DLD1 (cell line): Measurements from ENCODE around the gene MNX1.

Experiments used
- in situ Hi-C: cut with HindIII; loops from 2 replicates; pipeline ENCODE4 v1.10.0; 2017; ENCODE audit warnings: low sequenced_read_pairs

Gene MNX1

DNA sequence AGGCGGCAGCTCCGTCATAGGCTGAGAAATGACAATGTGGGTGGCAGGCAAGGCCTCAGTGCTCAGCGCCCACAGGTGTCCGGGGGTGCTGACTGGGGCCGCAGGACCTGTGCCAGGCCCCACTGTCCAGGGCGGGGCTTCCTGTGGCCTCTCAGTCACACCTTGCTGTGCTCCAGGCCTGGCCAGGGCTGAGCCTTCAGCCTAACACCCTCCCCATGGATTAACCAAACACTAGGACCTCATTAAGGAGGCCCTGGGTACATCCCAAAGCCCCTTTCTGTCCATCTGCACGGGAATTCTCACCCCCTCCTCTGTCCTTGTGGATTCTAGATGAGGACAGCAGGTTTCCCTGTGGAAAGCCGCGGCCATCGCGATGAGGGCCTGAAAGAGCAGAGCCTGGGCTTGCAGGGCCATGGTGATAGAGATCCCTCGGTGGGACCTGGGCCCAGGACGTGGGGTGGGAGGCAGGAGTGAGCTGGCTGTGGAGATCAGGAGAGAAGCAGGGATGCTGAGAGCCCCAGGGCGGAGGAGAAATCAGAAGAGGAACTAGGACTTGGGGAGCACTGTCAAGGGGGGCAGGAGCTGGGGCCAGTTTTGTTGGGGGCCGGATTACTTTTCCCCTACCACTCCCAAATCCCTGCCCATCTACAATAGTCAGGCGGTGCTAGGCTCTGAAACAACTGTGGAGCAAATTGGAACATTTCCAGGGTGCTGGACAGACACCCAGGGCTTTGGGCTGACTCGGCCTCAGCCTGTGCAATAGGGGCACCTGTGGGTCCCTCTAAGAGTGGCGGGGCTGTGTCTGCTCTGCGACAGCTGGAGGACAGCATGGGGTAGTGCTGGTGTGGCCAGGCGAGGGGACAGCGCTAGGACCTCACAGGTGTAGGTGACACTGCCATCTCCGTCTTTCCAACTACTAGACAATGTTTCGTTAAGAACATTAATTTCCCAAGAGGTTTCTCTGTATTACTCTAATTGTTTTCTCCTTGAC is 23.3 kb upstream of the MNX1 start:
- in situ Hi-C loops, result no loop called here

DNA sequence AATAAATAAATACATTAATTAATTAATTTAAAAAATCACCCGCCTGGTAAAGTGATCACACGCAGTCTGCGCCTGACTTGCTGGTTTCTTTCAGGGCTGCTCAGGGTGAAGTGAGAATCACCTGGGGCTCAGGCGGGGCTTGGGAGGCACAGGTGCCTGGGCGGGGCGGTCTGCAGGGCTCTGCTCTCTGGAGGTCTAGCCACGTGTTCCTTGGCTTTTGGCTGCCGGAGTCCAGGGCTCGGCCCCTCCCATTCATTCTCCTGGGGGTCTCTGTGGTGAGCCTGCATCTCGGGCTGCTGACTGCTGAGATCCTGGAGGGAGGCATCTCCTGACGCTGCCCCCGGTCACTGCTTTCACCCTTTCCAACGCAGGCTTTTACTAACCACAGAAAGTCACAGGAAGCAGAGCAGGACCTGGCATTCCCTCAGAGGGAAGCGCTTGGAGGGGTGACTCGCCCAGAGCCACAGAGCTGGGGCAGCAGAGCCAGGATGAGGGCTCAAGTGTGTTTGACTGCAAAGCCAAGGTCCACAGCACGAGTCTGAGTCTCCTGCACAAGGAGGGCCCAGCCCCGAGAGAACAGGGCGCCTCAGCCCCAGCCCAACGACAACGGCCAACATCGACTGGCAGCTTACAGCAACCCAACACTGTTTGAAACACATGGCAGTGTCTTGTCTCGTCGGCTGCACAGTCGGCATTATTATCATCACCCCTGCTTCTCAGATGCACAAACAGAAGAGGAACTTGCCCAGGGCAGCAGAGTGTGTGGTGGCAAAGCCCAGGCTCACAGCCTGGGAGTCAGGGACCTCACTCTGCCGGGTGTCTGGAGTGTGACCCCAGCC is 22.4 kb upstream of the MNX1 start:
- in situ Hi-C loops, result no loop called here

DNA sequence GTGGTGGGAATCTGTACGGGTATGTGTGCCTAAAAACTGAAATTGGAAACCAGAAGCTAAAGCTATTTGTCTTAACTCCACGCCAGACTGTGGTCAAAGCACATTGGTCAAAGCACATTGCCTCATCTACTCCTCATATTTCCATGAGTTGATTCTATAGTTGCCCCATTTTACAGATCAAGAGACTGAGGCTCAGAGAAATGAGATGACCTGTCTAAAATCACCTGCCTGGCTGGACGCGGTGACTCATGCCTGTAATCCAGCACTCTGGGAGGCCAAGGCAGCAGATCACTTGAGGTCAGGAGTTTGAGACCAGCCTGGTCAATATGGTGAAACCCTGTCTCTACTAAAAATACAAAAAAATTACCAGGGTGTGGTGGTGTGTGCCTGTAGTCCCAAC is 21.7 kb upstream of the MNX1 start:
- in situ Hi-C loops, result no loop called here

DNA sequence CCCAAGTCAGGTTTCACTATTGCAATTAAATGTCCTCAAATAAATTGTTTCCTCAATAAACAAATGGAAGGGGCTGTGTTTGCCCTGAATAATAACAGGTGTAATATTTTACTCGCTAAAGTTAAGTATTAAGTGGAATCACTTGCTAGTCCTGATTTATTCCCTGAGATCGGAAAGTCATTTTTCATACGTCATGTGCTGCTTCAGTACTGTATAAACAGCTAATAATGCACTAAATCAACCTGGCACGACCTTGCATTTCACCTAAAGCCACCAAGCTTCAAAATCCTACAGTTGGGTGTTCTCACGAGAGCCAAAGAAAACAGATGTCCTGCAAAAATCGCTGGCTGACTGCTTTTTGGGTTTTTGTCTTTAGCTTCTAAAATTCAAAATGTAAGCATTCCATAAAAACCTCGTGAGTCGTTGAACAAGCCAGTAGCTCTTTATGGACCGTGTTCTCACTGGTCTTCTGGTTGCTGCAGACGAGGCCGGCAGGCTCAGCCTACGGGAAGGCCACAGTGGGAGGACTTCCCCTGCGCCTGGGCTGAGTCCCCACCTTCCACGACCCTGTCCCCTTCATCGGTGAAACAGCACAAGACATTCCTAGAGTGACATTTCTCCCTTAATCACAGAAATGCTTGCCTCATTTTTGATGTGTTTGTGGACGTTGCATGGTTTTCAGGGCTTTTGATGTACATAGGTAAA is 17.9 kb upstream of the MNX1 start:
- in situ Hi-C loops, result no loop called here

DNA sequence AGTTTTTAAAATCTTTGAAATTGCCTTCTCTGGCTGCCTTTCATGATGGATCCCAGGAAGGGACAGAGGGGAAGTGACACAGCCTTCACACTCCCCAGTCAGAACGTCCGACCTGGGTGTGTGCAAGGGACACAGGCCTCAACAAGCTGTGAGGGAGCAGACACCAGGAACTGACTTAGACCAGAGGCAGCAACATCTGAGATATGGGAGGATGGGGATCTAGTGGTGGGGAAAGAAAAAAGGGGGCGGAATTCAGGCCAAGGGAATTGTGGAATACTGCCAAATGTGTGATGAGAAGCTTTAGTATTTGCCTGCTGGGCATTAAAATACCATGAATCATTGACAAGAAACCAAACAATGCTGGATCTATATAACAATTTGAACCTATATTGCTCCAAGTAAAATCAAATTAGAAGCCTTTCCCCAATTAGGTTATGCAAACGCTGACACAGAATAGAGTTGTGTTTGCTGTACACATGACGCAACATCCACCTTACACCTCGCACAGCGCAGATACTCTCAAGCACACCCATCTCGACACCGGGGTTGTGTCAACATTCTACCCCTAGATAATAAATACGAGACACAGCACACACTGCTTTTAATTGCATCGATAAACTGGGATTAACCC is 17.2 kb upstream of the MNX1 start:
- in situ Hi-C loops, result no loop called here

DNA sequence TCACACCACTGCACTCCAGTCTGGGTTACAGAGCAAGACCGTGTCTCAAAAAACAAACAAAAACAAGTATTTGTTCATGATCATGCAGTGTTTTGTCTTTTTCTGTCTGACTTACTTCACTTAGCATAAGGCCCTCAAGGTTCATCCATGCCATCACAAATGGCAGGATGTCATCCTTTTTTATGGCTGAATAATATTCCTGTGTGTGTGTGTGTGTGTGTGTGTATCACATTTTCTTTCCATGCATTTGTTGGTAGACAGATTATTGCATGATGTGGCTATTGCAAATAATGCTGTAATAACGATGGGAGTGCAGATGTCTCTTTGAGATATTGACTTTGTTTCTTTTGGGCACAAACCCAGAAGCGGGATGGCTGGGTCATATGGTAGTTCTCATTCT is 14.3 kb upstream of the MNX1 start:
- in situ Hi-C loops, result no loop called here

DNA sequence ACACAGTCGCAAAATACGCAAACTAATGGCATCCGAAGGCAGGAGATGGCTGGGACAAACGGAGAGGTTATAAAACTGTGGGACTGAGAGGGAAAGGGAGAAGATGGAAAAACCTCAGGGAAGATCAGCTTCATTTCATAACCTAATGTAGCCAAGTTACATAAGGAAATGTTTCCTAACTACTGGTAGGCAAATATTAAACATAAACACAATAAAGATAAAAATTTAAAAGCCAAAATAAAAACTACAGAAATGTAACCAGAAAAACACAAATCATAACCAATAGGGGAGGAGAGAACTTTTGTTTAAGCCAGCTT is 13.1 kb upstream of the MNX1 start:
- in situ Hi-C loops, result no loop called here

DNA sequence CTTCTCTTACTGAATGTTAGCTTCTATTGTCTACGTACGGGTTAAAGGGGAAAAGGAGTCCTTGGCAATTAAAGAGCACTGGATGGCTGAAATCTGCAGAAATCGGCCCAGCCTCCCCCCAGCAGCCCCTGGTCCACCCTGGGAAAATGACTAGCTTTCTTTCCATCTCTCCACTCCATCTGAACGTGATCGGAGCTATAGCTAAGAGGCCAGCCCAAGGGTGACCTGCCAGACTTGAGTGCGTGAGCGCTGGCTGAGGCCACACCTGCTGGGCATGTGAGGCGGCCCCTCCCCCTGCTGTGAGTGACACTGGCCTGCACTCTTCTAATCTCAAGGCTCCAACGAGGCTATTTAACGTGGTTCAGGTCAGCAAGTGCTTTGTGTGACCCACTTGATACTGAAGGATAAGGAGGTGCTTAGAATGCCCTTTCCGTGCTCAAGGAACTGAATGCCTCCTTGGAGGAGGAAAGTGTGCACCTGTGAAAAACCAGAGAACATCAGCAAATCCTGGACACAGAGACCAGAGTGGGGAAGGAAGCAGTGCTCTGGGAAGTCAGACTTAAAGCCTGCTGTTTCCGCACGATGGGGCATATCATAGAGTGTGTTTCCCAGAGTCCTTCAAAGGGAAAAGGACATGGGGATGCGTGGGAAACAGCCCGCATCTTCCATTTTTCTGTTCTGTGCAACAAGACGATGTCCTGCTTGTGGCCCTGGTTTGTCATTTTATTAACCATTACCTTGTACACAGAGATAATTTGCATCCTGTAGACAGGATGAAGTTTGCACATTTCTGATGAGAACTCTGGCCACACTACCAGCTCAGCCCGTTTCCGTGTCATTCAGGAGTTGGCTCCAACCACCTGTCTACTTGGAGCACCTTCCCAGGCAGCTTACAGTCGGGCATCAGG is 12.5 kb upstream of the MNX1 start:
- in situ Hi-C loops, result no loop called here

DNA sequence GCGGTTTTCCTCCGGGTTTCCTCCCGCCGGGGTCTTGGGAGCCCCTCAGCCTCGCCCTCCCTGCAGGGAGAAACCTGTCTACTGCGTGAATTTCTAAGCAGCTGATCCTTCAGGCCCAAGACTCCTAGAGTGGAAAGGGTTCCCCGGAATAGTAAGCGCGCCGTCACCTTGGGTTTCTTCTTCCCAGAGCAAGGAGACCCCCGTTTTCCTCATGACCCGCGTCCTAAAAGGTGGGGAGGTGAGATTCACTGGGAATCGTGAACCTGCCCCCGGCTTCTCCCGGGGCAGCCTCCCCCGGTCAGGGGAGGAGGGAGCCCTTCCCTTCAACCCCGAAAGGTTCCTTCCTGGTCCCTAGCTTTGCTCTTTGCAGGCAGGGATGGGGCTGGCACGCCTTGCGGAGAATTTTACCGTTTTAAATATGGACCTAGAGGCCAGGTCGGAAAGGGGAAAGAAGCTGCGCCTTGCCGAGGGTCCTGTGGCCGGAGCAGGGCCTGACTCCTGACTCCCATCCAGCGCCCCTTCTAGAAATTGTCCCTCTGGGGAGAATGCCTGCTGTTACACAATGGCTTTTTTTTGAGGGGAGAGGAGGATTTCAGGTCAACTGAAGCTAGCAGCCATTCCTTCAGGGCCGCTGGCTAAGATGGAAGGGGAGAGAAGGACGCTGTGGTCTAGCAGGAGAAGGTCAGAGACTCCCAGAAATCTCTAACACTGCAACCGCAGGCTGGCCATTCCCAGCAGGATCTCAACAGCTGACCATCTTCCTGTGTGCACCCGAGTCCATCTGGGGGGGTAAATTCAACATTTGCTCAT is 11.6 kb upstream of the MNX1 start:
- in situ Hi-C loops, result no loop called here

DNA sequence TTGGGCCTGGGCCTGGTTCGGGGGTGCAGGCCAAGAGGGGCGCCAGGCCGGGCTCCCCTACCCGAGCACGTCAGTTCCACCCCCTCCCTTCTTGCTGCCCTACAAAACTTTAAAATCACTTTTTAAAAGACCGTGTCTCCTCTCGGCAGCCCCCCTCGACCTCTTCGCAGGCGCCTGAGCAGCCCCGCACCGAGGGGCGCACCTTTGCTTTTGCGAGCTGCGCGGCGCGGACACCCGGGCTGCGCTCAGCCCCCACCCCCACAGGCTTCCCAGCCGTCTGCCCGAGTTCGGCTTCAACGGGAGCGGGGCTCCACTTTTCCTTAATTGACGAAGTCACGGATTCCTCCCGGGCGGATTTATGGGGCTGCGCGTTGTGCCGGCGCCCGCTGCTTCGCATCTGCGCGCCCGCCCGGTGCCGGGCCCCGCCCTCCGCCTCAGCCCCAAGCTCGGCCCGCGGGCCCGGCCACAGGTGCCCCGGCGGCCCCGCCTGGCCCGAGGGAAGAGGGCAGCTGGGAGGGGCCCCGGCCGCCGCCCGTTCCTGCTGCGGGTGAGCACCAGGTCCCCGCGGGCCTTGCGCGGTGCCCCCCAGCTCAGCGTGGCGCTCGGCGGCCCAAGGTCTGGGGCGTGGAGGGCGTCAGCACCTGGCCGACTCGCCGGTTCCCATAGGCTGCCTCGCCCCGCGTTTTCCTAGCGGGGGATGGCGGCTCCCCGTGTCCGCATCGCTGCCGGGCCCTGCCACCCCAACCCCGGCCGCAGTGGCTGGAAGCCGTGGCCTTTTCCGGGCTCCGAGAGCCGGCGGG is 10.8 kb upstream of the MNX1 start:
- in situ Hi-C loops, result no loop called here

DNA sequence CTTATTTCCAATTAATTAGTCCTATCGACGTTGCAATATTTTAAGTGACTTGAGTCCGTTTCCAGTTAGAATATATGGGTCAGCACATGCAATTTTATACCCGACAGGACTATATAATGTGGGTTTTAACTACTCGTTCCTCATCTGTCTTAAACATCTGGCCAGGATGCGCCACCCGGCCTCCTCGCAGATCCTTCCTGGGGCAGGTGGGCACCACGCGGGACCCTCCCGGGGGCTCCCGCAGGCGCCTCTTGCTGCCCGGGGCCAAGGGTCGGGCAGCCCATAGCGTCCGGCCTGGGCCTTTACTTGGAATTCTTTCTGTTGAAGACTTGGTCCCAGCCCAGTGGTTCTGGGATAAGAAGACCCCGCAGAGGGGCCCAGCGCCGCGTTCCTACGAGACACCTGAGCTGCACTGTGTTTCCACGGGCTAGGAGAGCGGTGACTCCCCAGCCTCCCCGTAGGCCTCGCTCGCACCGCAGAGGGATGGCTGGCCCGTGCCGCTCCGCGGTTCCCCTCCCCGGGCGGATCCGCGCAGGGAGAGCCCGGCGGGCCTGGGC is 10.1 kb upstream of the MNX1 start:
- in situ Hi-C loops, result no loop called here

DNA sequence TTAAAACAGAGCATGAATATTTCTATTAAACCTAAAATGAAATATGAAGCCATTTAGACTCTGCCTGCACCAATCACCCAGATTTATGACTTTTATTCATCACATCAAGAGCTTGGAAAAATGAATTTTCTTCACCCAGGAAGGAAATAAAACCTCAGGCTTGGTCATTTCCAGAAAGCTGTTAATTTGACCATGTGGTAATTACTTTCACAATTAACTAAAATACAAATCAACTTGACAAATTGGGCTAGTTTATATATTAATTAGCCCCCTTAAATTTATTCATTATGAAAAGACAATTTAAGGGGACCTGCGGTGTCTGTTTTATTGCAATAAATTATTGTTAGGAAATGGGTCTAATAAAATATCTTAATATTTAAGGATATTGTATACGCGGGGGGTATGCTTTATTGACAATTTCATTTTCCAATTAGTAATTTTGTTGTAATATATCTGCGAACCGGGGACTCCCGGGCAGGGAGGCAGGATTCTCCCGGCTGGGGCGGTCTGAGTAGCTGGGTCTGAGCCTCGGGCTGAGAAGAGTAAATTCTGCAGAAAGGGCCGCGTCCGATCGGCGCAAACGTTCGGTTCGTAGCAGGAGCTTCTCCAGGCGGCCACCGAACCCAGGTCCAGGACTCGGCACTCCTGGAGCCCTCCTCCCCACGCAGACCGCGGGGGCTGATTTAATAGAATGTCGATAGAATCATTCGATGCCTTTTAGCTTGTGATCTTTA is 9.4 kb upstream of the MNX1 start:
- in situ Hi-C loops, result no loop called here

DNA sequence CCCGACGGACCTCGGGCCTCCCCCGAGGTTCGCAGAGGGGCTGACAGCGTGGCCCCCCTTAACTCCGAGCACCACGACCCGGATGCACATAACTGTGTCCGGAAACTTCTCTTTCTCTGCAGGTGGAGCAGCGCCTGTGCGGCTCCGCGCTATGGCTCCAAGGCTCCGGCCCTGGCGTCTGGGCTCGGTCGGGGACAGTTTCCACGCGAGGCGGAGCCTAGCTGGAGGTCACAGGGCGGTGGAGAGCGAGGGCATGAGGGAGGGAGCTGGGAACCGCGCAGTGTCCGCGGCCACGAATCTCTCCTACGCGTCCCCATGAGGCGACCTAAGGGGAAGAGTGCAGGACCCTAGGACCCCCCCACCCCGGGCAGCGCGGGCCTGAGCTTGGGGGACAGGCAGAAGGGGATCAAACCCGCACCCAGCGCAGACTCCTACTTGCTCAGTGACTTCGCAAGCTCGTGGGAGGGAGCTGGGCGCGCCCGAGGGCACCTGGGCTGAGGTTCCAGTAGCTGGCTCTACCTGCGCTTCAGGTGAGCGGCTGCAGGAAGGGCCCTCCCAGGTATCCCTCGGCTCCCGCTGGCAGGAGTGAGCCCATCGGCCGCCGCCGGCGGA is 8.6 kb upstream of the MNX1 start:
- in situ Hi-C loops, result no loop called here

DNA sequence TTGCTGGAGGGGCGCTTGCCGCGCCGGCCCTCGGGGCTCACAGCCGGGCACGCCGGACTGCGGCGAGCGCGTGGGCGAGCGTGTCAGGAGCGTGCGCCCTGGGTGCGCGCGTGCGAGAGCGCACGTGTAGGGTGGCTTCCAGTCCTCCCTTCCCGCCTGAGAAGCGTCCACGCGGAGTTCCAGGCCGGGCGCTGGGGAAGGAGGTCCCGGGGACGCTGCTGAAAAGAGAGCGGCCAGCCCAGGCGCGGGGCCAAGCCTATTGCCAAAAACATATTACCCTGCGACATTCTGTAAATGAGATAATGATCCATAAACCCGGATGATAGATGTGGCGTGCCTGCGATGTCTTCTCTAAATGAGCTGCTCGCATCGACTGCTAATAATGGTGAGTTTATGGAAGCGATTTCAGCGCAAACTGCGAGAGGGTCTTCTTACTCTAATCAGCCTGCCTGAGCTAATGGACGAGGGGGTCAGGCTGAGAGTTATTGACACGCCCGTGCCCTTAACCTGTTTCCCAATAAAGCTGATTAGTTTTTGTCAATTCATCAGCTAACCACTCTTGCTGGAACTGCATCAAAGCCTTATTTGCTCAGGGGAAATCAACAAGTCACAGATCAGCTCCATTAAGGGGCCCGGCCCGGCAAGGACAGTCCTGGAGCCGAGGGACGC is 8.0 kb upstream of the MNX1 start:
- in situ Hi-C loops, result no loop called here

DNA sequence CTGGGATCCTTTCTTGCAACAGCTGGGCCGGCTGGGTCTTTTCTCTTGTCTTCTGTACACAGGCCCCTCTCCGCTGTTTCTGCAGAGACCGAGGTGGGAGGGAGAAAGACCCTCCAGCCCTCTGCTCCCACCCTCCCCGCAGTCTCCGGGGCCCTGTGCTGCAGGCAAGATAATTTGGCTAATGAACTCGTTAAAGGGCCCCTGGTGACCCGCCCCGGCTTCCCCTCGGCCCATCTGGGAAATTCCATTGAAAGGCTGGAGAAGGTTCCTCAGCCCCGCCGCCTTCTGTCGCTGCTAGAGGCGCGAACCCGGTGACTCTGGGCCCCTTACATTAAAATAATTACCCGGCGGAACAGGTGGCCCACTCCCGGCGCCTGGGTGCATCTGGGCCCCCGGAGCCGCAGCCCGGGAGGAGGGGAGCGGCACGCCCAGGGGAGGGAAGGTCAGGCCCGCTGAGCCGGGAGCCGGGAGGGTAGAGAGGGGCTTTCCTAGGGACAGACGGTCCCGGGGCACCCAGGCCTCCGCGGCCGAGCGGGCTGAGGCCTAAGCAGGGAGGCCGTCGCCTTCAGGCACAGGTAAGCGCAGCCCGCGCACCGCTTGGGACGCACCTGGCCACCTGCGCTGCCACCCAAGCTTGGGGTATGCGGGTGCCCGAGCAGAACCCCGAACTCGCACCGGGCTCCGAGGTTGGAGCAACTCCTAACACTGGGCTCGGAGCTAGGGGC is 7.3 kb upstream of the MNX1 start:
- in situ Hi-C loops, result no loop called here

DNA sequence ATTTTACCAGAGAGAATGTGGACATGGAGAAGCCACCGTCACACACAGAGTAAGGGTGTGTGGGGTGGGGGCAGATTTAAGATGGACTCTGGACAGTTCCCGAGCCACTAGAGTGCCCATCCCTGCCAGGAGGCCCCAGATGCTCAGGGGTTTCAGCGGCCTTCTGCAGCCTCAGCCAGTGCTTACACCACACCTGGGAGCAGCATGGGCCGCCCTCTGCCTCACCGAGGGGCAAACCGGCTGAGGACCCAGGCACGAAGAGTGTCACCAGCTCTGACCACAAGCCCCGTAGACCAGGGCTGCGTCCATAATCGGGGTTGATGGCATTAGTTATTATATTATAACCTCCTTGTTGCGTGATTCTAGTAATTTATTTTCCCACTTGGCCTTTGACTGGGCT is 6.7 kb upstream of the MNX1 start:
- in situ Hi-C loops, result no loop called here
